ENCODE results near the gene ACOX2. TPM values are rescaled to one million over a fixed set of nuclear protein-coding genes. Genes with fewer than 3 reads are reported as not detected.

ACOX2 gene
- total RNA-seq, 2 experiments from 2014 or later: not detected

GRCh38 chr3:58495101-58495500, 41.9 kb downstream of the ACOX2 start:
- no peak overlapping the region for H3K27ac Mint-ChIP-seq
- H3K27me3 Mint-ChIP-seq: no peaks in the 10 kb centered on the region
- DNase-seq (no peak), ATAC-seq (no peak)
- ChIA-PET CTCF (interaction anchor here (0.7 to 3.3 kb wide), 9 partner anchors 9 to 169 kb away, joined by 3 to 15 read pairs (median 4); no protein-coding TSS in a partner anchor), POLR2A (interaction anchor here (0.6 kb wide), 1 partner anchor 35 kb away, joined by 4 read pairs; no protein-coding TSS in a partner anchor)
- no peaks in the 10 kb centered on the region for H3K9me3 Mint-ChIP-seq (ENCODE audit: low read depth)
- H3K36me3 Mint-ChIP-seq (ENCODE audit: low read depth): peaks cover 4% of the 10 kb centered on the region
- peaks cover 53% of the 10 kb centered on the region for H3K4me1 Mint-ChIP-seq
- no peak overlapping the region for H3K4me3 Mint-ChIP-seq
- intact Hi-C loops (cut with DNase I, micrococcal nuclease): no loop called here

GRCh38 chr3:58494107-58494506, 42.9 kb downstream of the ACOX2 start:
- no peak overlapping the region for H3K27ac Mint-ChIP-seq
- H3K36me3 Mint-ChIP-seq (ENCODE audit: low read depth): peaks cover 1% of the 10 kb centered on the region
- H3K27me3 Mint-ChIP-seq: no peaks in the 10 kb centered on the region
- CTCF ChIA-PET: interaction anchor here (0.7 to 3.3 kb wide), 9 partner anchors 8 to 187 kb away, joined by 3 to 15 read pairs (median 3); partner anchors contain the start of genes HTD2 and RPP14
- H3K4me3 Mint-ChIP-seq: peak overlapping the region; percentile 84
- peaks cover 55% of the 10 kb centered on the region for H3K4me1 Mint-ChIP-seq
- DNase-seq: no peak
- intact Hi-C loops (cut with DNase I, micrococcal nuclease): loop anchor here (5.0 kb wide), 4 partner anchors 162 to 1267 kb away; partner anchors contain the start of genes ABHD6 (in 1 of the 2), APPL1 (in 1 of the 2), FLNB (in 1 of the 2) and PXK (in 1 of the 2)
- no peaks in the 10 kb centered on the region for H3K9me3 Mint-ChIP-seq (ENCODE audit: low read depth)
- POLR2A ChIA-PET: no interaction called here
- ATAC-seq: no peak

GRCh38 chr3:58492494-58492905, 44.5 kb downstream of the ACOX2 start:
- H3K4me3 Mint-ChIP-seq: peak overlapping the region; percentile 84
- CTCF ChIA-PET: interaction anchor here (0.6 to 3.3 kb wide), 18 partner anchors 14 to 1493 kb away, joined by 3 to 19 read pairs (median 4); partner anchors contain the start of genes HTD2, PDHB and RPP14
- intact Hi-C loops (cut with DNase I, micrococcal nuclease): loop anchor here (1.0 to 5.0 kb wide), 10 partner anchors 29 to 1265 kb away; partner anchors contain the start of genes HTD2 (in 2 of the 2), PDHB (in 2 of the 2), PXK (in 2 of the 2) and RPP14 (in 2 of the 2)
- no peaks in the 10 kb centered on the region for H3K9me3 Mint-ChIP-seq (ENCODE audit: low read depth)
- ATAC-seq (peak; percentile 37), DNase-seq (peak; percentile 59)
- H3K27me3 Mint-ChIP-seq: peaks cover 6% of the 10 kb centered on the region
- H3K27ac Mint-ChIP-seq: peak overlapping the region; percentile 90
- POLR2A ChIA-PET: interaction anchor here (1.8 kb wide), 1 partner anchor 186 kb away, joined by 5 read pairs; the partner anchor contains the start of genes HTD2 and RPP14
- H3K4me1 Mint-ChIP-seq: peaks cover 49% of the 10 kb centered on the region
- no peaks in the 10 kb centered on the region for H3K36me3 Mint-ChIP-seq (ENCODE audit: low read depth)

- H3K4me3 Mint-ChIP-seq: peak within 1 kb of the TSS; percentile 84
- CTCF ChIA-PET: interaction anchor here (0.6 to 3.3 kb wide), 24 partner anchors 11 to 1492 kb away, joined by 3 to 19 read pairs (median 4); partner anchors contain the start of genes HTD2, PDHB and RPP14
Measured at GRCh38 chr3:58491506-58492402, 45.2 kb downstream of the ACOX2 start, which contains the start of gene KCTD6. Gene KCTD6 (plus strand): TSS chr3:58492096. CDS start chr3:58498756, 6,660 bp downstream.

GRCh38 chr3:58490860-58491501, 46.0 kb downstream of the ACOX2 start:
- DNase-seq (peak; percentile 14), ATAC-seq (no peak)
- no peaks in the 10 kb centered on the region for H3K9me3 Mint-ChIP-seq (ENCODE audit: low read depth)
- intact Hi-C loops (cut with DNase I, micrococcal nuclease): loop anchor here (1.0 to 5.0 kb wide), 6 partner anchors 20 to 1264 kb away; partner anchors contain the start of genes ABHD6 (in 1 of the 2), APPL1 (in 1 of the 2), FLNB (in 1 of the 2) and PXK (in 1 of the 2)
- ChIA-PET CTCF (interaction anchor here (0.6 to 2.3 kb wide), 18 partner anchors 10 to 184 kb away, joined by 3 to 19 read pairs (median 4); partner anchors contain the start of genes HTD2, PDHB and RPP14), POLR2A (interaction anchor here (1.8 kb wide), 1 partner anchor 185 kb away, joined by 5 read pairs; the partner anchor contains the start of genes HTD2 and RPP14)
- peaks cover 6% of the 10 kb centered on the region for H3K27me3 Mint-ChIP-seq
- peak overlapping the region; percentile 60 for H3K4me3 Mint-ChIP-seq
- H3K36me3 Mint-ChIP-seq (ENCODE audit: low read depth): no peaks in the 10 kb centered on the region
- no peak overlapping the region for H3K27ac Mint-ChIP-seq
- H3K4me1 Mint-ChIP-seq: peaks cover 37% of the 10 kb centered on the region

More at GRCh38 chr3:58491506-58492402, 45.2 kb downstream of the ACOX2 start, which contains the start of gene KCTD6:
- DNase-seq: peak; percentile 91
- Mint-ChIP-seq H3K36me3 (ENCODE audit: low read depth) (no peaks in the 10 kb centered on the region), H3K9me3 (ENCODE audit: low read depth) (no peaks in the 10 kb centered on the region), H3K27me3 (peaks cover 6% of the 10 kb centered on the region), H3K27ac (peak within 1 kb of the TSS; percentile 90), H3K4me1 (peaks cover 45% of the 10 kb centered on the region)
- intact Hi-C loops (cut with DNase I, micrococcal nuclease): loop anchor here (1.0 to 5.0 kb wide), 11 partner anchors 20 to 1264 kb away; partner anchors contain the start of genes HTD2 (in 2 of the 2), PDHB (in 2 of the 2), PXK (in 2 of the 2) and RPP14 (in 2 of the 2)
- POLR2A ChIA-PET: interaction anchor here (1.8 kb wide), 1 partner anchor 186 kb away, joined by 5 read pairs; the partner anchor contains the start of genes HTD2 and RPP14
- peak; percentile 90 for ATAC-seq

- CTCF ChIA-PET: interaction anchor here (0.6 kb wide), 1 partner anchor 265 kb away, joined by 3 read pairs; no protein-coding TSS in a partner anchor
- no peak overlapping the region for H3K4me3 Mint-ChIP-seq
- H3K4me1 Mint-ChIP-seq: peaks cover 20% of the 10 kb centered on the region
- no peaks in the 10 kb centered on the region for H3K36me3 Mint-ChIP-seq (ENCODE audit: low read depth)
- H3K9me3 Mint-ChIP-seq (ENCODE audit: low read depth): no peaks in the 10 kb centered on the region
- no peak overlapping the region for H3K27ac Mint-ChIP-seq
- intact Hi-C loops (cut with DNase I, micrococcal nuclease): no loop called here
- DNase-seq: no peak
- POLR2A ChIA-PET: no interaction called here
- peaks cover 6% of the 10 kb centered on the region for H3K27me3 Mint-ChIP-seq
- ATAC-seq: no peak
Measured at GRCh38 chr3:58488967-58489366, 48.0 kb downstream of the ACOX2 start.

GRCh38 chr3:58487140-58487886, 49.7 kb downstream of the ACOX2 start:
- no peak overlapping the region for H3K27ac Mint-ChIP-seq
- ChIA-PET POLR2A (no interaction called here), CTCF (interaction anchor here (0.6 to 1.6 kb wide), 3 partner anchors 16 to 143 kb away, joined by 3 to 10 read pairs (median 4); no protein-coding TSS in a partner anchor)
- peaks cover 6% of the 10 kb centered on the region for H3K27me3 Mint-ChIP-seq
- H3K4me1 Mint-ChIP-seq: peaks cover 7% of the 10 kb centered on the region
- intact Hi-C loops (cut with DNase I, micrococcal nuclease): no loop called here
- H3K9me3 Mint-ChIP-seq (ENCODE audit: low read depth): no peaks in the 10 kb centered on the region
- ATAC-seq (no peak), DNase-seq (no peak)
- no peak overlapping the region for H3K4me3 Mint-ChIP-seq
- H3K36me3 Mint-ChIP-seq (ENCODE audit: low read depth): no peaks in the 10 kb centered on the region

GRCh38 chr3:58485801-58486435, 51.1 kb downstream of the ACOX2 start:
- Mint-ChIP-seq H3K9me3 (ENCODE audit: low read depth) (no peaks in the 10 kb centered on the region), H3K4me1 (peaks cover 2% of the 10 kb centered on the region), H3K36me3 (ENCODE audit: low read depth) (no peaks in the 10 kb centered on the region), H3K4me3 (no peak overlapping the region), H3K27me3 (peaks cover 6% of the 10 kb centered on the region), H3K27ac (no peak overlapping the region)
- intact Hi-C loops (cut with DNase I, micrococcal nuclease): no loop called here
- ChIA-PET CTCF (interaction anchor here (0.9 kb wide), 1 partner anchor 14 kb away, joined by 3 read pairs; no protein-coding TSS in a partner anchor), POLR2A (no interaction called here)
- no peak for ATAC-seq
- no peak for DNase-seq

- ATAC-seq (no peak), DNase-seq (no peak)
- H3K4me1 Mint-ChIP-seq: peaks cover under 1% of the 10 kb centered on the region
- no peak overlapping the region for H3K27ac Mint-ChIP-seq
- intact Hi-C loops (cut with DNase I, micrococcal nuclease): no loop called here
- ChIA-PET CTCF (no interaction called here), POLR2A (no interaction called here)
- H3K4me3 Mint-ChIP-seq: no peak overlapping the region
- no peaks in the 10 kb centered on the region for H3K36me3 Mint-ChIP-seq (ENCODE audit: low read depth)
- peaks cover 6% of the 10 kb centered on the region for H3K27me3 Mint-ChIP-seq
- H3K9me3 Mint-ChIP-seq (ENCODE audit: low read depth): no peaks in the 10 kb centered on the region
Measured at GRCh38 chr3:58484722-58485069, 52.3 kb downstream of the ACOX2 start.

Data from activated CD4-positive, alpha-beta T cell treated with anti-CD3 and anti-CD28 coated beads for 36 hours (primary cell).